ENCODE data around the gene ZNF784. TPM values are rescaled to one million over a fixed set of nuclear protein-coding genes. Genes with fewer than 3 reads are reported as not detected.

The ZNF784 gene
- total and polyA plus RNA-seq, 9 donors = 6.0 to 16.9 (median 11.7) TPM

DNA sequence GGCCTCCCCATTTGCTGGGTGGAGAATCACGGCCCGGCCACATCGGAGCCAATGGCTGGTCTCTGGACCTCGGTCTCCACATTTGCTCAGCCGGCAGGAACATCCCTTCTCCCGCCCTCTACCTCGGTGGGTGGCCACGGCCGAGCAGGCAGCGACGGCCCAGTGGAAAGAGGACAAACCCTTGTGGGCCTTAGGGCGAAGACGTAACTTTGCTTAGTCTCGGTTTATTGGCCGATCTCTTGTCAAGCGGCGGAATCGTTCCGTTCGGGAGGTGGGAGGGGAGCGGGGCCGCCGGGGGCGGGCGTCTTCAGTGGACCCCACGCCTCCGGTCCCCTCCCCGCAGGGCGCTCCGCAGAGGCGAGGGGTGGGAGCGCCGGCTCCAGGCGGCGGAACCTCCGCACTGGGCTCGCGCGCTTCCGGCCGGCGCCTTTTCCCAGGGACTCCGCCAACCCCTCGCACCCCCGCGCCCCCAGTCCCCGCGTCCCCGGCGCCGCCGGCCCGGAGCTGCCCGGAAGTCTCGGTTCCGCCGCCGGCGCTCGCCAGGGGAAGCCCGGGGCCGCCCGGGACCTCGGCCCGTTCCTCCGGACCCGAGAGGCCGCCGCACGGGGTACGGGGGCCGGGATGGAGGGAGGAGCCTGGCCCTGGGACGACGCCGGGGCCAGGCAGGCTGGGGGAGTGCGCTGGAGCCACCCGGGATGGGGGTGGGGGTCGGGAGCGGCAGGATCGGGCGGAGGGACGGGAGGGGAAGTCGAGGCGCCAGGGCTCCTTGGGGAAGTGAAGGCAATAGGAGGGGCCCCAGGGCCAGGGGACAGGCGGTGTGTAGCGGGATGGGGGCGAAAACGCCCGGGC lies 16.4 kb upstream of the ZNF784 start, which contains the start of gene ZNF580:
Gene ZNF580 (plus strand): TSS at position 426 of the 849 bp plus-strand sequence. CDS start 1,507 bp downstream, outside the sequence.
- peak within 1 kb of the TSS; percentile 93 for H3K4me3 ChIP-seq
- intact Hi-C loops (cut with DNase I) = no loop called here
- no peaks in the 10 kb centered on the region for H3K9me3 ChIP-seq
- 0 to 1% (median 1%) methylated on average over 48 to 89 of the region's 89 CpGs for WGBS, 3 donors
- H3K27me3 ChIP-seq = no peaks in the 10 kb centered on the region
- TF ChIP-seq, protein P1, sequence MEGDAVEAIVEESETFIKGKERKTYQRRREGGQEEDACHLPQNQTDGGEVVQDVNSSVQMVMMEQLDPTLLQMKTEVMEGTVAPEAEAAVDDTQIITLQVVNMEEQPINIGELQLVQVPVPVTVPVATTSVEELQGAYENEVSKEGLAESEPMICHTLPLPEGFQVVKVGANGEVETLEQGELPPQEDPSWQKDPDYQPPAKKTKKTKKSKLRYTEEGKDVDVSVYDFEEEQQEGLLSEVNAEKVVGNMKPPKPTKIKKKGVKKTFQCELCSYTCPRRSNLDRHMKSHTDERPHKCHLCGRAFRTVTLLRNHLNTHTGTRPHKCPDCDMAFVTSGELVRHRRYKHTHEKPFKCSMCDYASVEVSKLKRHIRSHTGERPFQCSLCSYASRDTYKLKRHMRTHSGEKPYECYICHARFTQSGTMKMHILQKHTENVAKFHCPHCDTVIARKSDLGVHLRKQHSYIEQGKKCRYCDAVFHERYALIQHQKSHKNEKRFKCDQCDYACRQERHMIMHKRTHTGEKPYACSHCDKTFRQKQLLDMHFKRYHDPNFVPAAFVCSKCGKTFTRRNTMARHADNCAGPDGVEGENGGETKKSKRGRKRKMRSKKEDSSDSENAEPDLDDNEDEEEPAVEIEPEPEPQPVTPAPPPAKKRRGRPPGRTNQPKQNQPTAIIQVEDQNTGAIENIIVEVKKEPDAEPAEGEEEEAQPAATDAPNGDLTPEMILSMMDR (IDR thresholded peaks at IDR 0.05) = no peak
- TF ChIP-seq POLR2A (IDR thresholded peaks at IDR 0.05) = peak; percentile 14
- H3K27ac ChIP-seq = peak within 1 kb of the TSS; percentile 95 to 96
- peaks cover 19% of the 10 kb centered on the region for H3K4me1 ChIP-seq (ENCODE audit: insufficient read depth)
- peak; percentile 69 to 85 (median 78) for DNase-seq
- no peaks in the 10 kb centered on the region for H3K36me3 ChIP-seq

DNA sequence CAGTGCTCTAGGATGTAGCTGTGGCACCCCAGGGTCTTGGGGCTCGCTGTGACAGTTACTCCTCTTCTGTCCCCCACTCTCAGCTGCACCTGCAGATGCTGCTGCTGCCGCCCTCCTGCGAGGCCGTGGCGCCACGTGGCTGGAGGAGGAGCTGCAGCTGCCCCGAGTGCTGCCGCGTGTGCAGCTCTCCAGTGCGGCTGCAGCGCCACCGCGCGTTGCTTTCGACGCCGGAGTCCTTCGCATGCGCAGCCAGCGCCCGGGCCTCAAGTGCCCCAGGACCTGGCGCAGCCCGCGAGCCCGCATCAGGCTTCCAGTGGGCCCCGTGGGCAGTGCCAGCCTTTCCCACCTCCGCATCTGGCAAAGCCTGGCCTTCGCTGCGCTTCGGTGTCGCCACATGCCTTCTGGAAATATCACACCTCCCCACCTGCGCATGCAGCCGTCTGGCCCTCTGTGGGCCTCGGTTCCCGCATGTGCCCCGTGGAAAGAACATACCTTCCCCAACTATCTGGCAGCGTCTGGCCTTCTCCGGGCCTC lies 15.7 kb upstream of the ZNF784 start:
- whole genome bisulfite sequencing, 3 donors = 7 to 11% (median 7%) methylated on average over 28 to 38 of the region's 38 CpGs
- intact Hi-C loops (cut with DNase I) = no loop called here
- Histone ChIP-seq H3K4me3 (peak overlapping the region; percentile 93), H3K9me3 (no peaks in the 10 kb centered on the region), H3K27ac (peak overlapping the region; percentile 95 to 96), H3K4me1 (ENCODE audit: insufficient read depth) (peaks cover 21% of the 10 kb centered on the region), H3K36me3 (no peaks in the 10 kb centered on the region), H3K27me3 (no peaks in the 10 kb centered on the region)
- peak; percentile 65 to 87 (median 78) for DNase-seq
- TF ChIP-seq POLR2A (IDR thresholded peaks at IDR 0.05) = no peak
- no peak for TF ChIP-seq EP300 (IDR thresholded peaks at IDR 0.05)
- TF ChIP-seq, protein P1 (IDR thresholded peaks at IDR 0.05) = peak; percentile 38 to 77 (median 69)

DNA sequence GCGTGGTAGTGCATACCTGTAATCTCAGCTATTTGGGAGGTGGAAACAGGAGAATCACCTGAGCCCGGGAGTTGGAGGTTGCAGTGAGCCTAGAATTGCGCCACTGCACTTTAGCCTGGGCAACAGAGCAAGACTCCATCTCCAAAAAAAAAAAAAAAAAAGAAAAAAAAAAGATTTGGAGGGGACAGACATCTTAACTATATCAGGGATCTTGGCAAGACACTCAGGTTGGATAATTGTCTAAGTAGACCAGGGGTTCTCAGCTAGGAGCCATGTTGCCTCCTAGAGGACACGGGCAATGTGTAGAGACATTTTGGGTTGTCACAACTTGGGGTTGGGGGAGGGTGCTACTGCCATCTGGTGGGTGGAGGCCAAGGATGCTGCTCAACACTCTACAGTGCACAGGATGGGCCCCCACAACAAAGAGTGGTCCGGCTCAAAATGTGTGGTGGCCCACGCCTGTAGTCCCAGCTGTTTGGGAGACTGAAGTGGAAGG lies 14.5 kb upstream of the ZNF784 start:
- WGBS, 3 donors = 82 to 88% (median 86%) methylated on average over 6 of the region's 6 CpGs
- Histone ChIP-seq H3K9me3 (no peaks in the 10 kb centered on the region), H3K27ac (no peak overlapping the region), H3K4me1 (ENCODE audit: insufficient read depth) (peaks cover 18% of the 10 kb centered on the region), H3K4me3 (no peak overlapping the region), H3K36me3 (no peaks in the 10 kb centered on the region), H3K27me3 (no peaks in the 10 kb centered on the region)
- intact Hi-C loops (cut with DNase I) = loop anchor here in 1 of 4 donors (10.0 kb wide), 1 partner anchor 524 kb away; the partner anchor contains the start of gene PPP1R12C
- DNase-seq = peak in 2 of 5 donors; percentile 48 to 51
- TF ChIP-seq EP300 (IDR thresholded peaks at IDR 0.05) = no peak
- TF ChIP-seq POLR2A (IDR thresholded peaks at IDR 0.05) = no peak
- TF ChIP-seq, protein P1 (IDR thresholded peaks at IDR 0.05) = no peak

DNA sequence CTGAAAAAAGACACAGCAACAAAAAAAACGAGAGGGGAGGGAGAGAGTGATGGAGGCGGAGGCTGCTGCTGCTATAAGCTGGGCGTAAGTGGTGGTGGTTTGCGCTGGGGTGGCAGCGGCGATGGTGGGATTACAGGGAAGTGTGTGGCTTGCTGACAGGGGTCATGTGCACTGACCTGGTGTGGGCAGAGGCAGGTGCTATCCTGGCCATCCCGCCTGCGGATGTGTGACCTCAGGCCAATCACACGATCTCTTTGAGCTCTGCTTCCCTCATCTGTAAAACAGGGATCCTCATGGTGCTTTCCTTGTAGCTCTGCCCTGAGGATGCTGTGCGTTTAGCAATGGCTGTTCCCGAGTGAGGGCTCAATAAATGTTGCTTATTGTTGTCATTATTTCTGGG lies 13.2 kb upstream of the ZNF784 start:
- TF ChIP-seq EP300 (IDR thresholded peaks at IDR 0.05) (no peak), POLR2A (IDR thresholded peaks at IDR 0.05) (no peak)
- TF ChIP-seq, protein P1 (IDR thresholded peaks at IDR 0.05) = no peak
- H3K4me1 ChIP-seq (ENCODE audit: insufficient read depth) = peaks cover 14% of the 10 kb centered on the region

More for the DNA sequence above, 13.2 kb upstream of the ZNF784 start:
- Histone ChIP-seq H3K27me3 (no peaks in the 10 kb centered on the region), H3K27ac (no peak overlapping the region), H3K9me3 (no peaks in the 10 kb centered on the region), H3K4me3 (no peak overlapping the region), H3K36me3 (no peaks in the 10 kb centered on the region)
- peak in 2 of 5 donors; percentile 28 to 35 for DNase-seq
- intact Hi-C loops (cut with DNase I) = loop anchor here in 1 of 4 donors (10.0 kb wide), 1 partner anchor 523 kb away; the partner anchor contains the start of gene PPP1R12C
- 69 to 76% (median 71%) methylated on average over 11 of the region's 11 CpGs for WGBS, 3 donors
